GM12878 (cell line): ENCODE data around the gene SLC4A2. TPM values are rescaled to one million over a fixed set of nuclear protein-coding genes. Genes with fewer than 3 reads are reported as not detected.

Source experiments
- EED ChIP-seq: sonication (generic); IDR thresholded peaks from 2 replicates; pipeline ENCODE4 v1.6.1; 2016; ENCODE audit warnings: antibody characterized with exemption, low read depth
- GABPA ChIP-seq: IDR thresholded peaks from 2 replicates; pipeline ENCODE4 v1.6.1; 2014; ENCODE audit warnings: antibody characterized with exemption, low read depth, mild to moderate bottlenecking, inconsistent platforms
- HCFC1 ChIP-seq: fragments of 150-350 bp; IDR thresholded peaks from 2 replicates; pipeline ENCODE4 v1.6.1; 2014; ENCODE audit warnings: low read length
- IKZF1 ChIP-seq: fragments of 450-650 bp; conservative IDR thresholded peaks from 2 replicates; pipeline ENCODE4 v1.6.1; 2017; ENCODE audit warnings: antibody characterized with exemption, mild to moderate bottlenecking
- IRF4 ChIP-seq: IDR thresholded peaks from 2 replicates; pipeline ENCODE4 v1.6.1; 2011; ENCODE audit warnings: low read depth, low read length
- NR2C1 ChIP-seq: fragments of 450-650 bp; IDR thresholded peaks from 2 replicates; pipeline ENCODE4 v1.6.1; 2017; ENCODE audit warnings: antibody characterized with exemption, mild to moderate bottlenecking, moderate library complexity
- RBBP5 ChIP-seq: fragments of 200-600 bp; sonication (generic); conservative IDR thresholded peaks from 2 replicates; pipeline ENCODE4 v1.6.1; 2016
- RUNX3 ChIP-seq: IDR thresholded peaks from 2 replicates; pipeline ENCODE4 v1.6.1; 2012; ENCODE audit warnings: low read length, inconsistent platforms
- SUPT20H ChIP-seq: IDR thresholded peaks from 2 replicates; pipeline ENCODE4 v1.6.1; 2011; ENCODE audit warnings: low read depth, mild to moderate bottlenecking, low read length, moderate library complexity, borderline replicate concordance; ENCODE audit not compliant: control insufficient read depth
- SUZ12 ChIP-seq: fragments of 200-600 bp; sonication (generic); IDR thresholded peaks from one replicate; pipeline ENCODE4 v1.6.1; 2018; ENCODE audit warnings: antibody characterized with exemption, mild to moderate bottlenecking; ENCODE audit not compliant: unreplicated experiment
- WRNIP1 ChIP-seq: IDR thresholded peaks from 2 replicates; pipeline ENCODE4 v1.6.1; 2011; ENCODE audit warnings: low read depth, low read length, improper control_type of control experiment, borderline replicate concordance
- YY1 ChIP-seq: IDR thresholded peaks from 2 replicates; pipeline ENCODE4 v1.6.1; 2011; ENCODE audit warnings: low read depth, mild to moderate bottlenecking, low read length
- ZBED1 ChIP-seq: IDR thresholded peaks from 2 replicates; pipeline ENCODE4 v1.6.1; 2016; ENCODE audit warnings: borderline replicate concordance
- polyA plus RNA-seq, 11 experiments: library from polyadenylated mRNA; depleted of rRNA in 4 of 11; unstranded in 6 of 11; stranded (reverse) in 5 of 11; fragments of >200 nt; fragmentation: Nextera tagmentation in 4 of 11; fragmentation: Illumina TruSeq in 1 of 11; extraction: Ambion mirVana in 4 of 11; extraction: Trizol in 1 of 11; gene quantifications; 1 replicate in 1 of 11; 2 replicates in 10 of 11; pipeline versions ENCODE4 v1.2.1 to v1.2.3, GENCODE V29; 2011 to 2016; ENCODE audit warnings: inconsistent platforms in 2 of 11, missing spikeins in 2 of 11, low read depth in 1 of 11
- total RNA-seq, 4 experiments: library from RNA; depleted of rRNA in 3 of 4; stranded (reverse); fragments of >200 nt in 3 of 4; fragmentation: Illumina TruSeq in 1 of 4; extraction: Trizol in 1 of 4; gene quantifications; 2 replicates each; pipeline versions ENCODE4 v1.2.1 to v1.2.3, GENCODE V29; 2013 to 2021
- TF ChIP-seq, protein P1 (sequence below): fragments of 450-650 bp; formaldehyde crosslinking; IDR thresholded peaks from 2 replicates; pipeline ENCODE4 v1.4.0; 2022; ENCODE audit warnings: mild to moderate bottlenecking, moderate library complexity
- TF ChIP-seq, protein P2 (sequence below): fragments of 150-350 bp; IDR thresholded peaks from 2 replicates; pipeline ENCODE4 v1.6.1; 2014; ENCODE audit warnings: mild to moderate bottlenecking, low read depth, low read length
- TF ChIP-seq, protein P3 (sequence below): IDR thresholded peaks from 2 replicates; pipeline ENCODE4 v1.6.1; 2012; ENCODE audit warnings: low read depth, low read length, improper control_type of control experiment
- TF ChIP-seq, protein P4 (sequence below): IDR thresholded peaks from 2 replicates; pipeline ENCODE4 v1.6.1; 2011; ENCODE audit warnings: mild to moderate bottlenecking, low read depth, low read length, moderate library complexity; ENCODE audit not compliant: insufficient replicate concordance
- TF ChIP-seq, protein P5 (sequence below): fragments of 450-650 bp; IDR thresholded peaks from 2 replicates; pipeline ENCODE4 v1.6.1; 2016; ENCODE audit warnings: mild to moderate bottlenecking, moderate library complexity, borderline replicate concordance

Gene SLC4A2
- total and polyA plus RNA-seq, 10 of the 15 experiments (the other 5 are each of a cell fraction or from before 2014, with no cell fraction given): 2.7 to 78.6 (median 30.1) TPM

DNA sequence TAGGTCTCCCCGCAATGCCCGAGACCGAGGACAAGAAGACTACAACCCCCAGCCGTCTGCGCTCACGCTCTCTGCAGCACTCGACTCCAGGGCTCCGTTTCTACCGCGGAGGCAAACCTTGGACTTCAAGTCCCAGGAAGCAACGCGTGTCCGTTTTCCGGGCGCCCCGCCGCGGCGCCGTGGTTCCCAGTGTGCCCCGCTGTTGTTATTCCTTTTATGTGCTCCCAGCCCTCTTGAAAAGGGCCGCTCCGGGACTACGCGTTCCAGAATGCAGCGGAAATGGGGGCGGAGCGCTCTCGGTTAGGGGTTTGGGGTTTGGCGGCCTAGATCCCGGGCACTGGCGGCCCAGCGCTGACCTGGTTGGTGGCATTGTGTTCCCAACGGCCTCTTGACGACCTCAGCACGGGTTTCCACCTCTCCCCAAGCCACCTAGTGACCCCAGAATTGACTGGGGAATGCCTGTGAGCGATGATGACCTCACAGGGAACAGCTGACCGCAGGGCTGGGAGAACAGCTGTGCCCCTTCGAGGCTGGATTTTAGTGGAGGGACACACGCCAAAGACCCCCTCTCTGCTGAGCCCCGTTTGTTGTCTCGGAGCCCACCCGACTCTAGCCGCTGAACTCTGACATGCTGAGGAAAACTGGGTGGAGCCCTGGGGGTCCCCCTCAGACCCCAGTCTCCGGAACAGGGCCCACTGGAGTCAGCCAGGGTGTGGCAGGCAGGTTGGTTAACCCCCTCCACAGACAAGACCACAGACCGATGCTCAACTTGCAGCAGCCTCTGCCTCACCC lies 1.2 kb upstream of the SLC4A2 start (continued):
- TF ChIP-seq, protein P1, sequence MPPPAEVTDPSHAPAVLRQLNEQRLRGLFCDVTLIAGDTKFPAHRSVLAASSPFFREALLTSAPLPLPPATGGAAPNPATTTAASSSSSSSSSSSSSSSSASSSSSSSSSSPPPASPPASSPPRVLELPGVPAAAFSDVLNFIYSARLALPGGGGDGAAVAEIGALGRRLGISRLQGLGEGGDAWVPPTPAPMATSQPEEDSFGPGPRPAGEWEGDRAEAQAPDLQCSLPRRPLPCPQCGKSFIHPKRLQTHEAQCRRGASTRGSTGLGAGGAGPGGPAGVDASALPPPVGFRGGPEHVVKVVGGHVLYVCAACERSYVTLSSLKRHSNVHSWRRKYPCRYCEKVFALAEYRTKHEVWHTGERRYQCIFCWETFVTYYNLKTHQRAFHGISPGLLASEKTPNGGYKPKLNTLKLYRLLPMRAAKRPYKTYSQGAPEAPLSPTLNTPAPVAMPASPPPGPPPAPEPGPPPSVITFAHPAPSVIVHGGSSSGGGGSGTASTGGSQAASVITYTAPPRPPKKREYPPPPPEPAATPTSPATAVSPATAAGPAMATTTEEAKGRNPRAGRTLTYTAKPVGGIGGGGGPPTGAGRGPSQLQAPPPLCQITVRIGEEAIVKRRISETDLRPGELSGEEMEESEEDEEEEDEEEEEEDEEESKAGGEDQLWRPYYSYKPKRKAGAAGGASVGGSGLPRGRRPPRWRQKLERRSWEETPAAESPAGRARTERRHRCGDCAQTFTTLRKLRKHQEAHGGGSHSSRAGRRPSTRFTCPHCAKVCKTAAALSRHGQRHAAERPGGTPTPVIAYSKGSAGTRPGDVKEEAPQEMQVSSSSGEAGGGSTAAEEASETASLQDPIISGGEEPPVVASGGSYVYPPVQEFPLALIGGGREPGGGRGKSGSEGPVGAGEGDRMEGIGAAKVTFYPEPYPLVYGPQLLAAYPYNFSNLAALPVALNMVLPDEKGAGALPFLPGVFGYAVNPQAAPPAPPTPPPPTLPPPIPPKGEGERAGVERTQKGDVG (CRISPR knock-in tag): no peak
- TF ChIP-seq SUZ12: no peak
- TF ChIP-seq IKZF1: peak; percentile 99
- TF ChIP-seq, protein P2, sequence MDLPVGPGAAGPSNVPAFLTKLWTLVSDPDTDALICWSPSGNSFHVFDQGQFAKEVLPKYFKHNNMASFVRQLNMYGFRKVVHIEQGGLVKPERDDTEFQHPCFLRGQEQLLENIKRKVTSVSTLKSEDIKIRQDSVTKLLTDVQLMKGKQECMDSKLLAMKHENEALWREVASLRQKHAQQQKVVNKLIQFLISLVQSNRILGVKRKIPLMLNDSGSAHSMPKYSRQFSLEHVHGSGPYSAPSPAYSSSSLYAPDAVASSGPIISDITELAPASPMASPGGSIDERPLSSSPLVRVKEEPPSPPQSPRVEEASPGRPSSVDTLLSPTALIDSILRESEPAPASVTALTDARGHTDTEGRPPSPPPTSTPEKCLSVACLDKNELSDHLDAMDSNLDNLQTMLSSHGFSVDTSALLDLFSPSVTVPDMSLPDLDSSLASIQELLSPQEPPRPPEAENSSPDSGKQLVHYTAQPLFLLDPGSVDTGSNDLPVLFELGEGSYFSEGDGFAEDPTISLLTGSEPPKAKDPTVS: no peak
- peak; percentile 55; the same call in 1 of the 2 replicates for TF ChIP-seq RUNX3
- TF ChIP-seq SUPT20H: no peak
- TF ChIP-seq WRNIP1: no peak
- no peak for TF ChIP-seq IRF4
- TF ChIP-seq NR2C1: peak; percentile 64
- TF ChIP-seq EED: no peak
- TF ChIP-seq, protein P3, sequence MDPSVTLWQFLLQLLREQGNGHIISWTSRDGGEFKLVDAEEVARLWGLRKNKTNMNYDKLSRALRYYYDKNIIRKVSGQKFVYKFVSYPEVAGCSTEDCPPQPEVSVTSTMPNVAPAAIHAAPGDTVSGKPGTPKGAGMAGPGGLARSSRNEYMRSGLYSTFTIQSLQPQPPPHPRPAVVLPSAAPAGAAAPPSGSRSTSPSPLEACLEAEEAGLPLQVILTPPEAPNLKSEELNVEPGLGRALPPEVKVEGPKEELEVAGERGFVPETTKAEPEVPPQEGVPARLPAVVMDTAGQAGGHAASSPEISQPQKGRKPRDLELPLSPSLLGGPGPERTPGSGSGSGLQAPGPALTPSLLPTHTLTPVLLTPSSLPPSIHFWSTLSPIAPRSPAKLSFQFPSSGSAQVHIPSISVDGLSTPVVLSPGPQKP: peak; percentile 43; the same call in 1 of the 2 replicates
- no peak for TF ChIP-seq RBBP5
- peak; percentile 75 for TF ChIP-seq YY1
- peak; percentile 99 for TF ChIP-seq HCFC1
- TF ChIP-seq, protein P4, sequence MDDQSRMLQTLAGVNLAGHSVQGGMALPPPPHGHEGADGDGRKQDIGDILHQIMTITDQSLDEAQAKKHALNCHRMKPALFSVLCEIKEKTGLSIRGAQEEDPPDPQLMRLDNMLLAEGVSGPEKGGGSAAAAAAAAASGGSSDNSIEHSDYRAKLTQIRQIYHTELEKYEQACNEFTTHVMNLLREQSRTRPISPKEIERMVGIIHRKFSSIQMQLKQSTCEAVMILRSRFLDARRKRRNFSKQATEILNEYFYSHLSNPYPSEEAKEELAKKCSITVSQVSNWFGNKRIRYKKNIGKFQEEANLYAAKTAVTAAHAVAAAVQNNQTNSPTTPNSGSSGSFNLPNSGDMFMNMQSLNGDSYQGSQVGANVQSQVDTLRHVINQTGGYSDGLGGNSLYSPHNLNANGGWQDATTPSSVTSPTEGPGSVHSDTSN: no peak
- TF ChIP-seq ZBED1: no peak
- peak; percentile 87 for TF ChIP-seq GABPA
- TF ChIP-seq, protein P5, sequence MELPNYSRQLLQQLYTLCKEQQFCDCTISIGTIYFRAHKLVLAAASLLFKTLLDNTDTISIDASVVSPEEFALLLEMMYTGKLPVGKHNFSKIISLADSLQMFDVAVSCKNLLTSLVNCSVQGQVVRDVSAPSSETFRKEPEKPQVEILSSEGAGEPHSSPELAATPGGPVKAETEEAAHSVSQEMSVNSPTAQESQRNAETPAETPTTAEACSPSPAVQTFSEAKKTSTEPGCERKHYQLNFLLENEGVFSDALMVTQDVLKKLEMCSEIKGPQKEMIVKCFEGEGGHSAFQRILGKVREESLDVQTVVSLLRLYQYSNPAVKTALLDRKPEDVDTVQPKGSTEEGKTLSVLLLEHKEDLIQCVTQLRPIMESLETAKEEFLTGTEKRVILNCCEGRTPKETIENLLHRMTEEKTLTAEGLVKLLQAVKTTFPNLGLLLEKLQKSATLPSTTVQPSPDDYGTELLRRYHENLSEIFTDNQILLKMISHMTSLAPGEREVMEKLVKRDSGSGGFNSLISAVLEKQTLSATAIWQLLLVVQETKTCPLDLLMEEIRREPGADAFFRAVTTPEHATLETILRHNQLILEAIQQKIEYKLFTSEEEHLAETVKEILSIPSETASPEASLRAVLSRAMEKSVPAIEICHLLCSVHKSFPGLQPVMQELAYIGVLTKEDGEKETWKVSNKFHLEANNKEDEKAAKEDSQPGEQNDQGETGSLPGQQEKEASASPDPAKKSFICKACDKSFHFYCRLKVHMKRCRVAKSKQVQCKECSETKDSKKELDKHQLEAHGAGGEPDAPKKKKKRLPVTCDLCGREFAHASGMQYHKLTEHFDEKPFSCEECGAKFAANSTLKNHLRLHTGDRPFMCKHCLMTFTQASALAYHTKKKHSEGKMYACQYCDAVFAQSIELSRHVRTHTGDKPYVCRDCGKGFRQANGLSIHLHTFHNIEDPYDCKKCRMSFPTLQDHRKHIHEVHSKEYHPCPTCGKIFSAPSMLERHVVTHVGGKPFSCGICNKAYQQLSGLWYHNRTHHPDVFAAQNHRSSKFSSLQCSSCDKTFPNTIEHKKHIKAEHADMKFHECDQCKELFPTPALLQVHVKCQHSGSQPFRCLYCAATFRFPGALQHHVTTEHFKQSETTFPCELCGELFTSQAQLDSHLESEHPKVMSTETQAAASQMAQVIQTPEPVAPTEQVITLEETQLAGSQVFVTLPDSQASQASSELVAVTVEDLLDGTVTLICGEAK: peak; percentile 90
